OCI-LY7 (cell line): ENCODE results near the gene TMEM35B.

Experiments
- EZH2phosphoT487 ChIP-seq: fragments of 200-600 bp; sonication (generic); IDR thresholded peaks from 2 replicates; pipeline ENCODE4 v1.6.1; 2018; ENCODE audit warnings: low read depth, borderline replicate concordance, mild to moderate bottlenecking, mixed run types, antibody characterized with exemption, low read length, moderate library complexity, mixed read lengths
- TF ChIP-seq, protein P1 (sequence below): fragments of 200-600 bp; sonication (generic); conservative IDR thresholded peaks from 2 replicates; pipeline ENCODE4 v1.5.1; 2014; ENCODE audit warnings: mild to moderate bottlenecking, antibody characterized with exemption, low read length, moderate library complexity, mixed read lengths

DNA sequence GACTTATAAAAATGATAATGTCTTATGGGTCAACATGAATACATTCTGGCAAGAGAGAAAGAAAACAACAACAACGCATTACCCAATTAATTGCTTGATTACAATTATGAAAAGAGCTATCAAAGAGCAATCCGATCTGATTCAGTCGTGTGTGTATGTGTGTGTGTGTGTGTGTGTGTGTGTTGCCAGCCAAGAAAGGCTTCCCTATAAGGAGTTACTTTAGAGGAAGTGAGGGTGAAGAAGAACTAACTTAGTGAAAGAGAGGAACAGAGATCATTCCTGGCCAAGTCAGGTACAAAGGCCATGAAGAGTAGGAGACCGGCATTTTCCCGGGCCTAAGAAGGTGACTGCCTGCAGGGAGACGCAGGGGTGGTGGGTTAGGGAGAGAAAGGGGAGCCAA is 9.4 kb downstream of the TMEM35B start:
- TF ChIP-seq, protein P1, sequence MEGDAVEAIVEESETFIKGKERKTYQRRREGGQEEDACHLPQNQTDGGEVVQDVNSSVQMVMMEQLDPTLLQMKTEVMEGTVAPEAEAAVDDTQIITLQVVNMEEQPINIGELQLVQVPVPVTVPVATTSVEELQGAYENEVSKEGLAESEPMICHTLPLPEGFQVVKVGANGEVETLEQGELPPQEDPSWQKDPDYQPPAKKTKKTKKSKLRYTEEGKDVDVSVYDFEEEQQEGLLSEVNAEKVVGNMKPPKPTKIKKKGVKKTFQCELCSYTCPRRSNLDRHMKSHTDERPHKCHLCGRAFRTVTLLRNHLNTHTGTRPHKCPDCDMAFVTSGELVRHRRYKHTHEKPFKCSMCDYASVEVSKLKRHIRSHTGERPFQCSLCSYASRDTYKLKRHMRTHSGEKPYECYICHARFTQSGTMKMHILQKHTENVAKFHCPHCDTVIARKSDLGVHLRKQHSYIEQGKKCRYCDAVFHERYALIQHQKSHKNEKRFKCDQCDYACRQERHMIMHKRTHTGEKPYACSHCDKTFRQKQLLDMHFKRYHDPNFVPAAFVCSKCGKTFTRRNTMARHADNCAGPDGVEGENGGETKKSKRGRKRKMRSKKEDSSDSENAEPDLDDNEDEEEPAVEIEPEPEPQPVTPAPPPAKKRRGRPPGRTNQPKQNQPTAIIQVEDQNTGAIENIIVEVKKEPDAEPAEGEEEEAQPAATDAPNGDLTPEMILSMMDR: no peak
- TF ChIP-seq EZH2phosphoT487: no peak
